A549 (cell line): Measurements from ENCODE around the gene PMAIP1. TPM values are rescaled to one million over a fixed set of nuclear protein-coding genes. Genes with fewer than 3 reads are reported as not detected.
A peak's percentile ranks its signal among the peaks of the same experiment; 100 is the strongest.

Experiments used
- ATAC-seq, 2 experiments: fragments of 200-7000 bp in 1 of 2; fragments of >200 bp in 1 of 2; cut with Nextera tagmentation in 1 of 2; cut with Tn5 transposase in 1 of 2; 3 replicates each; pipeline versions ENCODE4 v1.8.0 to v1.9.1; 2018 to 2020; ENCODE audit warnings: mild to moderate bottlenecking in 1 of 2, moderate library complexity in 1 of 2
- CTCF ChIA-PET: fragments of 300-600 bp; sonication (Branson Sonifier 250); formaldehyde crosslinking; extraction: SDS; loops from one replicate; lab custom pipeline; 2021; ENCODE audit warnings: antibody characterized with exemption, inconsistent platforms; lab: Yijun Ruan, JAX
- POLR2A ChIA-PET: fragments of 350-600 bp; formaldehyde crosslinking; extraction: SDS; loops from one replicate; lab custom pipeline; 2021; ENCODE audit warnings: antibody characterized with exemption, inconsistent platforms; lab: Yijun Ruan, JAX
- DNase-seq, 2 experiments: peaks; one replicate each; pipeline versions ENCODE4 v3.0.0 to v3.0.0-alpha.2; 2011 to 2016; ENCODE audit warnings: low read depth in 1 of 2, low spot score in 1 of 2
- FAIRE-seq: peaks from 2 replicates; lab custom pipeline; 2011; peaks lifted over from hg19 to GRCh38; lab: Jason Lieb, UNC
- H3K27ac ChIP-seq, 2 experiments: fragments of >200 bp; sonication (Bioruptor Twin); formaldehyde crosslinking; 3 replicates each; pipeline ENCODE4 v1.5.1; 2016 to 2017
- H3K4me1 ChIP-seq: fragments of >200 bp; sonication (Bioruptor Twin); formaldehyde crosslinking; 3 replicates; pipeline ENCODE4 v1.6.1; 2016
- H3K4me2 ChIP-seq: fragments of >200 bp; sonication (Bioruptor Twin); formaldehyde crosslinking; 3 replicates; pipeline ENCODE4 v1.6.1; 2016
- H3K4me3 ChIP-seq: fragments of >200 bp; sonication (Bioruptor Twin); formaldehyde crosslinking; 3 replicates; pipeline ENCODE4 v1.5.1; 2016
- H3K9me3 ChIP-seq: fragments of >200 bp; sonication (Bioruptor Twin); formaldehyde crosslinking; 3 replicates; pipeline ENCODE4 v1.6.1; 2016
- BCL3 ChIP-seq: fragments of >200 bp; sonication (Bioruptor Twin); formaldehyde crosslinking; IDR thresholded peaks from 3 replicates; pipeline ENCODE4 v1.6.1; 2016
- BHLHE40 ChIP-seq: IDR thresholded peaks from 2 replicates; pipeline ENCODE4 v1.6.1; 2012; ENCODE audit warnings: low read depth, low read length, inconsistent platforms
- CBX2 ChIP-seq: fragments of 200-600 bp; sonication (generic); IDR thresholded peaks from 2 replicates; pipeline ENCODE4 v1.6.1; 2016; ENCODE audit warnings: low read depth, mild to moderate bottlenecking, borderline replicate concordance
- CHD2 ChIP-seq: fragments of 150-350 bp; IDR thresholded peaks from 2 replicates; pipeline ENCODE4 v1.6.1; 2014; ENCODE audit warnings: low read length; ENCODE audit not compliant: partially characterized antibody
- EHF ChIP-seq: fragments of 250-450 bp; sonication (Bioruptor Pico); IDR thresholded peaks from 2 replicates; pipeline ENCODE4 v1.5.0; 2020; ENCODE audit warnings: mild to moderate bottlenecking
- FOSB ChIP-seq: fragments of 250-450 bp; sonication (Bioruptor Pico); IDR thresholded peaks from 2 replicates; pipeline ENCODE4 v1.5.0; 2020; ENCODE audit warnings: mild to moderate bottlenecking, moderate library complexity
- GATA3 ChIP-seq: IDR thresholded peaks from 2 replicates; pipeline ENCODE4 v1.6.1; 2012; ENCODE audit warnings: borderline replicate concordance
- HDAC2 ChIP-seq: fragments of 200-600 bp; sonication (generic); IDR thresholded peaks from 2 replicates; pipeline ENCODE4 v1.6.1; 2016
- HES2 ChIP-seq: fragments of >200 bp; sonication (Bioruptor Twin); formaldehyde crosslinking; IDR thresholded peaks from 2 replicates; pipeline ENCODE4 v1.6.1; 2016
- HEYL ChIP-seq: fragments of 250-450 bp; sonication (Bioruptor Pico); IDR thresholded peaks from 2 replicates; pipeline ENCODE4 v1.8.0; 2021; ENCODE audit warnings: mild to moderate bottlenecking, moderate library complexity
- HOXA7 ChIP-seq: fragments of 250-450 bp; sonication (Bioruptor Pico); IDR thresholded peaks from 2 replicates; pipeline ENCODE4 v1.5.0; 2020; ENCODE audit warnings: mild to moderate bottlenecking, moderate library complexity
- HOXB13 ChIP-seq: fragments of 250-450 bp; sonication (Bioruptor Pico); IDR thresholded peaks from 2 replicates; pipeline ENCODE4 v1.5.0; 2020; ENCODE audit warnings: low read depth, mild to moderate bottlenecking, moderate library complexity
- JUN ChIP-seq, 2 experiments: fragments of >200 bp; sonication (Bioruptor Twin); formaldehyde crosslinking; IDR thresholded peaks; 2 replicates in 1 of 2; 3 replicates in 1 of 2; pipeline ENCODE4 v1.6.1; 2016 to 2017
- KDM1A ChIP-seq: fragments of 200-600 bp; sonication (generic); IDR thresholded peaks from 2 replicates; pipeline ENCODE4 v1.6.1; 2016; ENCODE audit warnings: low read depth, mild to moderate bottlenecking
- MAZ ChIP-seq: fragments of 150-350 bp; IDR thresholded peaks from 2 replicates; pipeline ENCODE4 v1.6.1; 2014; ENCODE audit warnings: antibody characterized with exemption, low read depth, low read length, borderline replicate concordance
- NFE2L2 ChIP-seq: fragments of 150-350 bp; conservative IDR thresholded peaks from 2 replicates; pipeline ENCODE4 v1.6.1; 2014; ENCODE audit warnings: low read length
- NPAS2 ChIP-seq: fragments of 250-450 bp; sonication (Bioruptor Pico); IDR thresholded peaks from 2 replicates; pipeline ENCODE4 v1.8.0; 2022; ENCODE audit warnings: mild to moderate bottlenecking, moderate library complexity, borderline replicate concordance
- PBX3 ChIP-seq: IDR thresholded peaks from 2 replicates; pipeline ENCODE4 v1.6.1; 2012
- PHF8 ChIP-seq: fragments of 200-600 bp; sonication (generic); IDR thresholded peaks from 2 replicates; pipeline ENCODE4 v1.6.1; 2016; ENCODE audit warnings: low read depth, mild to moderate bottlenecking, antibody characterized with exemption, moderate library complexity, borderline replicate concordance
- RFX5 ChIP-seq: fragments of 450-650 bp; IDR thresholded peaks from 2 replicates; pipeline ENCODE4 v1.7.1; 2014; ENCODE audit warnings: antibody characterized with exemption, mild to moderate bottlenecking, moderate library complexity
- RNF2 ChIP-seq: fragments of 200-600 bp; sonication (generic); IDR thresholded peaks from 2 replicates; pipeline ENCODE4 v1.6.1; 2016; ENCODE audit warnings: low read depth, mild to moderate bottlenecking, antibody characterized with exemption, moderate library complexity, borderline replicate concordance
- TP53 ChIP-seq: fragments of 250-450 bp; sonication (Bioruptor Pico); IDR thresholded peaks from 2 replicates; pipeline ENCODE4 v1.5.0; 2021; ENCODE audit warnings: mild to moderate bottlenecking, moderate library complexity
- USF2 ChIP-seq: fragments of 450-650 bp; IDR thresholded peaks from 2 replicates; pipeline ENCODE4 v1.6.1; 2014; ENCODE audit warnings: antibody characterized with exemption
- ZC3H11A ChIP-seq: fragments of 450-650 bp; IDR thresholded peaks from 2 replicates; pipeline ENCODE4 v1.6.1; 2014; ENCODE audit warnings: antibody characterized with exemption, mild to moderate bottlenecking
- ZFP36 ChIP-seq: fragments of 450-650 bp; IDR thresholded peaks from 2 replicates; pipeline ENCODE4 v1.6.1; 2014; ENCODE audit warnings: borderline replicate concordance; ENCODE audit not compliant: partially characterized antibody
- ZSCAN20 ChIP-seq: fragments of 250-450 bp; sonication (Bioruptor Pico); IDR thresholded peaks from 2 replicates; pipeline ENCODE4 v1.8.0; 2022; ENCODE audit warnings: mild to moderate bottlenecking, moderate library complexity
- WGBS: methylation state at CpG from one replicate; pipeline ENCODE4 v1.1.6; 2017; ENCODE audit errors: missing lambda C conversion rate; 5-methylcytosine and 5-hydroxymethylcytosine counted together
- polyA plus RNA-seq, 4 experiments: library from polyadenylated mRNA; depleted of rRNA in 3 of 4; stranded (reverse); fragments of >200 nt; fragmentation: RNase III in 1 of 4; extraction: RNeasy Plus Mini Kit Qiagen cat#74134 plus additional on column Dnase treatment in 1 of 4; gene quantifications; 2 replicates in 3 of 4; 3 replicates in 1 of 4; pipeline ENCODE4 v1.2.3, GENCODE V29; 2011 to 2017

PMAIP1 gene
- polyA plus RNA-seq, 2 of the 4 experiments (the other 2 are of a cell fraction): 9.7 to 40.3 TPM

GRCh38 chr18:59911600-59911999 is 11.8 kb downstream of the PMAIP1 start (continued):
- no peak for TF ChIP-seq USF2
- TF ChIP-seq, all 56 proteins: peak for 0

GRCh38 chr18:59912007-59912550 is 12.3 kb downstream of the PMAIP1 start:
- H3K4me2 ChIP-seq: no peak overlapping the region
- H3K4me3 ChIP-seq: no peak overlapping the region
- no peak for FAIRE-seq
- H3K27ac ChIP-seq: peak overlapping the region in 1 of 2 experiments; percentile 2; a peak in 2 of 6 replicates
- POLR2A ChIA-PET: interaction anchor here (4.6 kb wide), 1 partner anchor 12 kb away, joined by 23 read pairs; the partner anchor contains the start of gene PMAIP1
- H3K4me1 ChIP-seq: peaks cover 37% of the 10 kb centered on the region
- no peaks in the 10 kb centered on the region for H3K9me3 ChIP-seq
- TF ChIP-seq RFX5: no peak
- no peak for TF ChIP-seq HEYL (CRISPR knock-in tag)
- TF ChIP-seq RNF2: no peak
- TF ChIP-seq HOXB13 (CRISPR knock-in tag): no peak
- no peak for TF ChIP-seq ZSCAN20 (CRISPR knock-in tag)
- TF ChIP-seq FOSB (CRISPR knock-in tag): no peak
- no peak for TF ChIP-seq USF2
- TF ChIP-seq PHF8: no peak
- no peak for TF ChIP-seq BHLHE40
- WGBS: 75% methylated on average over 2 of the region's 2 CpGs
- no peak for DNase-seq
- CTCF ChIA-PET: no interaction called here
- ATAC-seq: no peak

- 86% methylated on average over 6 of the region's 6 CpGs for WGBS
- no peaks in the 10 kb centered on the region for H3K9me3 ChIP-seq
- ChIA-PET CTCF (no interaction called here), POLR2A (no interaction called here)
- H3K4me3 ChIP-seq: no peak overlapping the region
- TF ChIP-seq ZFP36: no peak
- no peak for TF ChIP-seq HES2
- TF ChIP-seq EHF (CRISPR knock-in tag): no peak
- TF ChIP-seq HEYL (CRISPR knock-in tag): no peak
- TF ChIP-seq USF2: no peak
- TF ChIP-seq TP53: no peak
- no peak overlapping the region for H3K4me2 ChIP-seq
- no peak overlapping the region for H3K27ac ChIP-seq
- DNase-seq (no peak), FAIRE-seq (no peak), ATAC-seq (no peak)
- peaks cover 33% of the 10 kb centered on the region for H3K4me1 ChIP-seq
Observed at GRCh38 chr18:59915606-59916005, 15.8 kb downstream of the PMAIP1 start.

GRCh38 chr18:59916746-59917145 is 16.9 kb downstream of the PMAIP1 start:
- Histone ChIP-seq H3K4me1 (peaks cover 22% of the 10 kb centered on the region), H3K27ac (peak overlapping the region; percentile 73 to 88), H3K4me3 (no peak overlapping the region), H3K4me2 (no peak overlapping the region), H3K9me3 (no peaks in the 10 kb centered on the region)
- no peak for FAIRE-seq
- CTCF ChIA-PET: no interaction called here
- DNase-seq: no peak
- TF ChIP-seq ZC3H11A (no peak), MAZ (no peak), TP53 (no peak), EHF (CRISPR knock-in tag) (no peak), BHLHE40 (no peak), GATA3 (no peak), HDAC2 (no peak), BCL3 (no peak), CBX2 (no peak), KDM1A (no peak), JUN (IDR thresholded peaks at IDR 0.05) (no peak), USF2 (no peak), NFE2L2 (no peak), NPAS2 (CRISPR knock-in tag) (no peak), PBX3 (no peak), CHD2 (no peak), ZSCAN20 (CRISPR knock-in tag) (no peak), HOXA7 (CRISPR knock-in tag) (no peak)
- POLR2A ChIA-PET: no interaction called here
- no peak for ATAC-seq
- 72% methylated on average over 3 of the region's 3 CpGs for WGBS
